GM23338 (cell line): Measurements from ENCODE around the gene NELFE.

ENCODE experiments used
- CREB1 ChIP-seq: fragments of 250-450 bp; sonication (Bioruptor Pico); IDR thresholded peaks from 2 replicates; pipeline ENCODE4 v1.5.0; 2020; ENCODE audit warnings: low read depth, mild to moderate bottlenecking, moderate library complexity
- CTCF ChIP-seq, 2 experiments: fragments of 200-600 bp in 1 of 2; sonication (generic) in 1 of 2; conservative IDR thresholded peaks; 2 replicates each; pipeline versions ENCODE4 v1.5.1 to v1.6.1; 2016 to 2017; ENCODE audit warnings: antibody characterized with exemption in 2 of 2, low read depth in 2 of 2, mild to moderate bottlenecking in 2 of 2, moderate library complexity in 1 of 2
- EZH2 ChIP-seq: fragments of 200-600 bp; sonication (generic); IDR thresholded peaks from one replicate; pipeline ENCODE4 v1.8.0; 2017; ENCODE audit warnings: antibody characterized with exemption, mild to moderate bottlenecking, low read depth; ENCODE audit not compliant: unreplicated experiment
- EZH2phosphoT487 ChIP-seq: fragments of 200-600 bp; sonication (generic); IDR thresholded peaks from one replicate; pipeline ENCODE4 v1.8.1; 2018; ENCODE audit warnings: antibody characterized with exemption; ENCODE audit not compliant: unreplicated experiment
- NANOG ChIP-seq: IDR thresholded peaks from 2 replicates; pipeline ENCODE4 v1.6.1; 2016; ENCODE audit warnings: antibody characterized with exemption, borderline replicate concordance
- POLR2AphosphoS5 ChIP-seq: IDR thresholded peaks from 2 replicates; pipeline ENCODE4 v1.6.1; 2016; ENCODE audit warnings: antibody characterized with exemption, low read depth
- STAT1 ChIP-seq: IDR thresholded peaks from one replicate; pipeline ENCODE4 v1.6.1; 2016; ENCODE audit warnings: antibody characterized with exemption; ENCODE audit not compliant: unreplicated experiment
- ZNF114 ChIP-seq: fragments of 250-450 bp; sonication (Bioruptor Pico); IDR thresholded peaks from 2 replicates; pipeline ENCODE4 v1.5.0; 2020; ENCODE audit warnings: mild to moderate bottlenecking, moderate library complexity
- ZNF331 ChIP-seq: fragments of 250-450 bp; sonication (Bioruptor Pico); IDR thresholded peaks from 2 replicates; pipeline ENCODE4 v1.5.0; 2020; ENCODE audit warnings: low read depth, mild to moderate bottlenecking, moderate library complexity
- TF ChIP-seq, protein P1 (sequence below): IDR thresholded peaks from one replicate; pipeline ENCODE4 v1.6.1; 2018; ENCODE audit warnings: antibody characterized with exemption; ENCODE audit not compliant: unreplicated experiment
- TF ChIP-seq, protein P2 (sequence below): IDR thresholded peaks from 2 replicates; pipeline ENCODE4 v1.6.1; 2016; ENCODE audit warnings: antibody characterized with exemption

DNA sequence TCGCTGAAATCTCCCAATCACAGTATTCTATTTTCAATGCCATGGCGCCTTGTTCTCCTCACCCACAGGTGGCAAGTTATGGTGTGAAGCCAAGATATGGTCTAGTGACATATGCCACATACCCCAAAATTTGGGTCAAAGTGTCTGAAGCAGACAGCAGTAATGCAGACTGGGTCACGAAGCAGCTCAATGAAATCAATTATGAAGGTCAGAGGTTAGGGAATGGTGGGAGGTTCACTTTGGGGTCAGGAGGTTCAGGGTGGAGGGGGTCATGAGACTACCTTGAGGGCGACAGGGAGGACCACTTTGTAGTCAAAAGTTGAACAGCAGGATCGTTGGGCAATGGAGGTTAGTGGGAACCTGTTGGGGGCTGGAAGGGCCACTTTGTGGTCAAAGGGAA lies 10.5 kb downstream of the NELFE start:
- TF ChIP-seq CTCF (conservative IDR thresholded peaks at IDR 0.05; ENCODE audit: low read depth in 2 of 2) (no peak), EZH2 (no peak), POLR2AphosphoS5 (no peak), STAT1 (no peak), EZH2phosphoT487 (no peak), ZNF114 (CRISPR knock-in tag) (no peak), ZNF331 (no peak), NANOG (no peak), CREB1 (CRISPR knock-in tag) (no peak)
- TF ChIP-seq, protein P1, sequence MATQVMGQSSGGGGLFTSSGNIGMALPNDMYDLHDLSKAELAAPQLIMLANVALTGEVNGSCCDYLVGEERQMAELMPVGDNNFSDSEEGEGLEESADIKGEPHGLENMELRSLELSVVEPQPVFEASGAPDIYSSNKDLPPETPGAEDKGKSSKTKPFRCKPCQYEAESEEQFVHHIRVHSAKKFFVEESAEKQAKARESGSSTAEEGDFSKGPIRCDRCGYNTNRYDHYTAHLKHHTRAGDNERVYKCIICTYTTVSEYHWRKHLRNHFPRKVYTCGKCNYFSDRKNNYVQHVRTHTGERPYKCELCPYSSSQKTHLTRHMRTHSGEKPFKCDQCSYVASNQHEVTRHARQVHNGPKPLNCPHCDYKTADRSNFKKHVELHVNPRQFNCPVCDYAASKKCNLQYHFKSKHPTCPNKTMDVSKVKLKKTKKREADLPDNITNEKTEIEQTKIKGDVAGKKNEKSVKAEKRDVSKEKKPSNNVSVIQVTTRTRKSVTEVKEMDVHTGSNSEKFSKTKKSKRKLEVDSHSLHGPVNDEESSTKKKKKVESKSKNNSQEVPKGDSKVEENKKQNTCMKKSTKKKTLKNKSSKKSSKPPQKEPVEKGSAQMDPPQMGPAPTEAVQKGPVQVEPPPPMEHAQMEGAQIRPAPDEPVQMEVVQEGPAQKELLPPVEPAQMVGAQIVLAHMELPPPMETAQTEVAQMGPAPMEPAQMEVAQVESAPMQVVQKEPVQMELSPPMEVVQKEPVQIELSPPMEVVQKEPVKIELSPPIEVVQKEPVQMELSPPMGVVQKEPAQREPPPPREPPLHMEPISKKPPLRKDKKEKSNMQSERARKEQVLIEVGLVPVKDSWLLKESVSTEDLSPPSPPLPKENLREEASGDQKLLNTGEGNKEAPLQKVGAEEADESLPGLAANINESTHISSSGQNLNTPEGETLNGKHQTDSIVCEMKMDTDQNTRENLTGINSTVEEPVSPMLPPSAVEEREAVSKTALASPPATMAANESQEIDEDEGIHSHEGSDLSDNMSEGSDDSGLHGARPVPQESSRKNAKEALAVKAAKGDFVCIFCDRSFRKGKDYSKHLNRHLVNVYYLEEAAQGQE = no peak
- TF ChIP-seq, protein P2, sequence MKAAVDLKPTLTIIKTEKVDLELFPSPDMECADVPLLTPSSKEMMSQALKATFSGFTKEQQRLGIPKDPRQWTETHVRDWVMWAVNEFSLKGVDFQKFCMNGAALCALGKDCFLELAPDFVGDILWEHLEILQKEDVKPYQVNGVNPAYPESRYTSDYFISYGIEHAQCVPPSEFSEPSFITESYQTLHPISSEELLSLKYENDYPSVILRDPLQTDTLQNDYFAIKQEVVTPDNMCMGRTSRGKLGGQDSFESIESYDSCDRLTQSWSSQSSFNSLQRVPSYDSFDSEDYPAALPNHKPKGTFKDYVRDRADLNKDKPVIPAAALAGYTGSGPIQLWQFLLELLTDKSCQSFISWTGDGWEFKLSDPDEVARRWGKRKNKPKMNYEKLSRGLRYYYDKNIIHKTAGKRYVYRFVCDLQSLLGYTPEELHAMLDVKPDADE = no peak
